ENCODE data around the gene OPCML.

The OPCML gene

GRCh38 chr11:132640952-132641351, 891.3 kb downstream of the OPCML start:
- DNase-seq (ENCODE audit: extremely low spot score): no peak
- POLR2A ChIA-PET: no interaction called here
- CTCF ChIA-PET: no interaction called here
- no peak for TF ChIP-seq CTCF (IDR thresholded peaks at IDR 0.05; ENCODE audit: control extremely low read depth, extremely low read depth, low read depth, missing control alignments)

DNA sequence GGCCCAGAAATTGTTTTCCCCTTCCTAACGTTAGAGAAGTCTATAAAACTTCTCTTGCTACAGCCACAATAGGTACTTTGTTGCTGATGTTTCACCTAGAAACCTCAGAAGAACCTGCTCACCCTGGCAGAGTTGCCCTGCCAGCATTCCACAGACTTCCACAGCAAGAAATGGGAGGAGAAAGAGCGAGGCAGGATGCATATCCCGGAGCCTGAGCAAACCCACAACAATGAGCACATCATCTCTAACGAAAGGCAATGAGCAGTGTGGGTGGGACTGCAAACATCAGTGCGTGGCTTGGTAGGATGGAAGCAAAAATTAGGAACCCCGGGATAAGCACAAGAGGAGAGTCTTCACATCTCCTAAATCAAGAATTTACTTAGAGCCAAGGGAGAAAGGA, 892.3 kb downstream of the OPCML start:
- TF ChIP-seq CTCF (IDR thresholded peaks at IDR 0.05; ENCODE audit: control extremely low read depth, extremely low read depth, low read depth, missing control alignments): no peak
- ChIA-PET POLR2A (no interaction called here), CTCF (interaction anchor here (1.8 kb wide), 1 partner anchor 15 kb away, joined by 8 read pairs; no protein-coding TSS in a partner anchor)
- no peak for DNase-seq (ENCODE audit: extremely low spot score)

GRCh38 chr11:132639403-132639802, 892.9 kb downstream of the OPCML start:
- ChIA-PET CTCF (interaction anchor here (1.8 kb wide), 1 partner anchor 15 kb away, joined by 8 read pairs; no protein-coding TSS in a partner anchor), POLR2A (no interaction called here)
- DNase-seq (ENCODE audit: extremely low spot score): no peak
- TF ChIP-seq CTCF (IDR thresholded peaks at IDR 0.05; ENCODE audit: control extremely low read depth, extremely low read depth, low read depth, missing control alignments): no peak

DNA sequence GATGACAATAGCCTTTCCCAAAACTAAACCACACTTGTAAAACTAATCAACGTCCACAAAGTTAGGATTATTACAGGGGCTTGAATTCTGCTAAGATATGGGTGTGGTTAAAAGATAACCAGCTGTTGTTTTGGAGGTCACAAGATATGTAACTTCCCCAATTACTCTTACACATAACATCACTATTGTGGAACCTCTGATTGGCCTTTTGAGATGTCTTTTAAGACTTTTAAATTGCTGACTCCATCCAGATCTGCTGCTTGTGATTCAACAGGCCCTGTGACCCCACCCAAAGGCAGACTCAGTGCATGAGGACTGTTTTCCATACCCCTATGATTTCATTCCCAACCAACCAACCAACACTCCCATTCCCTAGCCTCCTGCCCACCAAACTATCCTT, 893.9 kb downstream of the OPCML start:
- TF ChIP-seq CTCF (IDR thresholded peaks at IDR 0.05; ENCODE audit: control extremely low read depth, extremely low read depth, low read depth, missing control alignments): no peak
- no peak for DNase-seq (ENCODE audit: extremely low spot score)
- ChIA-PET CTCF (interaction anchor here (0.9 to 1.8 kb wide), 2 partner anchors 16 to 17 kb away, joined by 3 to 8 read pairs; no protein-coding TSS in a partner anchor), POLR2A (no interaction called here)

GRCh38 chr11:132636523-132636922, 895.8 kb downstream of the OPCML start:
- no peak for TF ChIP-seq CTCF (IDR thresholded peaks at IDR 0.05; ENCODE audit: control extremely low read depth, extremely low read depth, low read depth, missing control alignments)
- no peak for DNase-seq (ENCODE audit: extremely low spot score)
- ChIA-PET POLR2A (no interaction called here), CTCF (interaction anchor here (1.2 kb wide), 1 partner anchor 25 kb away, joined by 3 read pairs; no protein-coding TSS in a partner anchor)

GRCh38 chr11:132632641-132633124, 899.6 kb downstream of the OPCML start:
- no peak for DNase-seq (ENCODE audit: extremely low spot score)
- POLR2A ChIA-PET: interaction anchor here (0.7 kb wide), 1 partner anchor 517 kb away, joined by 3 read pairs; no protein-coding TSS in a partner anchor
- TF ChIP-seq CTCF (IDR thresholded peaks at IDR 0.05; ENCODE audit: control extremely low read depth, extremely low read depth, low read depth, missing control alignments): no peak
- CTCF ChIA-PET: no interaction called here
